Activated naive CD4-positive, alpha-beta T cell treated with Interleukin-2 at 50 U/mL for 16 hours (primary cell): ENCODE results near the gene MEOX1.
A peak's percentile ranks its signal among the peaks of the same experiment; 100 is the strongest.
"Not testable (repeated sequence)": the region's sequence is repeated elsewhere in the genome, so short reads cannot be mapped to it uniquely, and the experiment has no call there.

Experiments
- DNase-seq: peaks from one replicate; pipeline ENCODE4 v3.0.0-alpha.2; 2020

Gene MEOX1

GRCh38 chr17:43615330-43616028 lies 46.2 kb downstream of the MEOX1 start:
- no peak for DNase-seq

- no peak for DNase-seq
Observed at GRCh38 chr17:43614561-43614960, 47.2 kb downstream of the MEOX1 start.

GRCh38 chr17:43613917-43614316 lies 47.8 kb downstream of the MEOX1 start:
- DNase-seq: no peak

GRCh38 chr17:43612515-43612914 lies 49.2 kb downstream of the MEOX1 start:
- no peak for DNase-seq

- no peak for DNase-seq
Observed at GRCh38 chr17:43611230-43611969, 50.3 kb downstream of the MEOX1 start.

- no peak for DNase-seq
Observed at GRCh38 chr17:43609613-43610385, 51.9 kb downstream of the MEOX1 start.

- DNase-seq: peak; percentile 33
Observed at GRCh38 chr17:43608313-43608712, 53.4 kb downstream of the MEOX1 start.

GRCh38 chr17:43604549-43604948 lies 57.2 kb downstream of the MEOX1 start:
- no peak for DNase-seq

GRCh38 chr17:43603321-43603720 lies 58.4 kb downstream of the MEOX1 start:
- no peak for DNase-seq

GRCh38 chr17:43602556-43602955 lies 59.2 kb downstream of the MEOX1 start:
- not testable (repeated sequence) for DNase-seq

GRCh38 chr17:43601280-43602039 lies 60.3 kb downstream of the MEOX1 start:
- no peak for DNase-seq

- no peak for DNase-seq
Observed at GRCh38 chr17:43599835-43600234, 61.9 kb downstream of the MEOX1 start.

- no peak for DNase-seq
Observed at GRCh38 chr17:43599046-43599395, 62.7 kb downstream of the MEOX1 start.

GRCh38 chr17:43598357-43599045 lies 63.2 kb downstream of the MEOX1 start:
- no peak for DNase-seq

GRCh38 chr17:43597624-43598356 lies 63.9 kb downstream of the MEOX1 start:
- no peak for DNase-seq

GRCh38 chr17:43595466-43595865 lies 66.3 kb downstream of the MEOX1 start:
- DNase-seq: no peak

- DNase-seq: no peak
Observed at GRCh38 chr17:43591779-43592562, 69.8 kb downstream of the MEOX1 start.

- no peak for DNase-seq
Observed at GRCh38 chr17:43591001-43591400, 70.7 kb downstream of the MEOX1 start.
